Natural killer cell (primary cell): Measurements from ENCODE around the gene CSPG5. TPM values are rescaled to one million over a fixed set of nuclear protein-coding genes. Genes with fewer than 3 reads are reported as not detected.

Experiments used
- ATAC-seq, 3 donors: fragments of 150-1000 bp in 2 of 3; fragments of 200-7000 bp in 1 of 3; cut with Tn5 transposase; 1 replicate in 1 of 3; 2 replicates in 2 of 3; pipeline ENCODE4 v1.10.0; 2021; ENCODE audit warnings: mild to moderate bottlenecking in 2 of 3, moderate library complexity in 2 of 3
- DNase-seq, 2 donors: peaks; one replicate each; pipeline versions ENCODE4 v3.0.0 to v3.0.0-alpha.2; 2013 to 2021; ENCODE audit warnings: mixed read lengths in 1 of 2
- H3K27ac ChIP-seq: one replicate; pipeline ENCODE4 v1.5.1; 2013; ENCODE audit warnings: mild to moderate bottlenecking, low read length
- H3K27me3 ChIP-seq: one replicate; pipeline ENCODE4 v1.6.1; 2013; ENCODE audit warnings: low read length; ENCODE audit not compliant: control insufficient read depth, insufficient read depth
- H3K36me3 ChIP-seq: one replicate; pipeline ENCODE4 v1.6.1; 2013; ENCODE audit warnings: low read length; ENCODE audit not compliant: control insufficient read depth, insufficient read depth
- H3K4me1 ChIP-seq: one replicate; pipeline ENCODE4 v1.6.1; 2013; ENCODE audit warnings: low read length; ENCODE audit not compliant: control insufficient read depth, insufficient read depth
- H3K4me3 ChIP-seq: one replicate; pipeline ENCODE4 v1.5.1; 2013; ENCODE audit warnings: low read length
- H3K9me3 ChIP-seq: one replicate; pipeline ENCODE4 v1.6.1; 2013; ENCODE audit warnings: low read length; ENCODE audit not compliant: control insufficient read depth, insufficient read depth
- H3K27ac Mint-ChIP-seq, 2 donors: one replicate each; pipeline ENCODE4 v1.8.0; 2022; ENCODE audit warnings: mild to moderate bottlenecking in 2 of 2, mixed read lengths in 2 of 2, moderate library complexity in 1 of 2
- H3K27me3 Mint-ChIP-seq, 2 donors: one replicate each; pipeline ENCODE4 v1.8.0; 2022; ENCODE audit warnings: low read depth in 2 of 2, mixed read lengths in 2 of 2
- H3K36me3 Mint-ChIP-seq: one replicate; pipeline ENCODE4 v1.8.0; 2022; ENCODE audit warnings: mixed read lengths
- H3K4me1 Mint-ChIP-seq, 2 donors: one replicate each; pipeline ENCODE4 v1.8.0; 2022; ENCODE audit warnings: mixed read lengths in 2 of 2
- H3K4me3 Mint-ChIP-seq: one replicate; pipeline ENCODE4 v1.8.0; 2022; ENCODE audit warnings: mild to moderate bottlenecking, moderate library complexity, mixed read lengths
- H3K9me3 Mint-ChIP-seq, 2 donors: one replicate each; pipeline ENCODE4 v1.8.0; 2022; ENCODE audit warnings: mixed read lengths in 2 of 2
- CTCF ChIP-seq: fragments of 200-600 bp; IDR thresholded peaks from one replicate; pipeline ENCODE4 v1.8.0; 2022; ENCODE audit warnings: antibody characterized with exemption
- WGBS: methylation state at CpG from one replicate; pipeline ENCODE4 v1.1.7; 2013; ENCODE audit warnings: missing lambda C conversion rate; ENCODE audit not compliant: insufficient coverage; 5-methylcytosine and 5-hydroxymethylcytosine counted together
- intact Hi-C: fragments of 100-400 bp; cut with micrococcal nuclease; formaldehyde crosslinking; loops from one replicate; pipeline ENCODE4 v1.14.2; 2022
- total RNA-seq, 4 donors: library from RNA; stranded (reverse); fragments of 120-200 nt in 1 of 4; gene quantifications; one replicate each; pipeline versions ENCODE4 v1.2.3 to v1.2.4, GENCODE V29; 2013 to 2022

Gene CSPG5
- total RNA-seq, 3 donors from 2014 or later (not counting 1 experiment from before 2014, with no cell fraction given), result 0.07 to 0.63 (median 0.23) TPM

DNA sequence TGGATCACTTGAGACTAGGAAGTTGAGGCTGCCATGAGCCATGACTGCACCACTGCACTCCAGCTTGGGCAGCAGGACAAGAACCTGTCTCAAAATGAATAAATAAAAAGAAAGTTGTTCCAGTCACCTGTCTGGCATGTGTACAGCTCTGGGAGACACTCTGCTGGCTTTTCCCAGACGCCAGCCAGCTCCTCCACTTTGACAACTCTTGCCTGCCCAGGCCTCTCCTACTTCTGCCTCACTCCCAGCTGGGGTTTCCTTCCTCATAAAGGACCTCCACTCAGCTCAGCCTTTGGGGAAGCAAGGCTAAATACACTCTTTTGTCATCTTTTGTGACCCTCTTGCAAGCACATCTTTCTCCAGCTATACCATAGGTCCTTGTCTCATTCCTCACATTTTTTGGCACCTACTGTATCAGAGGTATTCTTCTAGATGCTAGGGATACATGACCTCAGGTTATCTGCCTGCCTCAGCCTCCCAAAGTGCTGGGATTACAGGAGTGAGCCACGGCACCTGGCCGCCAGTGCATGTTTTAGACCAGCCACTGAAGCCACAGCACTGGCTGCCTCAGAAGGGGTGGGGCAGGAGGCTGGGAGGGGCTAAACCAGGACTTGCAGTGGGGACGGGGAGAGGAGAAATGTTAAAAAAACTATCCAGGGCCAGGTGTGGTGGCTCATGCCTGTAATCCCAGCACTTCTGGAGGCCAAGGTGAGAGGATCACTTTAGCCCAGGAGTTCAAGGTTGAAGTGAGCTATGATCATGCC lies 55.2 kb downstream of the CSPG5 start:
- H3K36me3 ChIP-seq, result no peaks in the 10 kb centered on the region
- Mint-ChIP-seq H3K27me3 (no peaks in the 10 kb centered on the region), H3K36me3 (no peaks in the 10 kb centered on the region), H3K27ac (no peak overlapping the region), H3K9me3 (peaks cover 4% of the 10 kb centered on the region in 2 donors), H3K4me3 (no peak overlapping the region), H3K4me1 (peaks cover 0 to 8% of the 10 kb centered on the region in 2 donors)
- peaks cover 5% of the 10 kb centered on the region for H3K9me3 ChIP-seq
- DNase-seq, result no peak
- H3K27ac ChIP-seq, result no peak overlapping the region
- no peak overlapping the region for H3K4me3 ChIP-seq
- no peaks in the 10 kb centered on the region for H3K27me3 ChIP-seq
- H3K4me1 ChIP-seq, result peaks cover 6% of the 10 kb centered on the region
- TF ChIP-seq CTCF, result no peak
- WGBS, result 58% methylated on average over 4 of the region's 4 CpGs
- no peak for ATAC-seq
- intact Hi-C loops, result loop anchor here (5.0 kb wide), 1 partner anchor 469 kb away; no protein-coding TSS in a partner anchor

GRCh38 chr3:47522082-47522987 lies 56.3 kb downstream of the CSPG5 start:
- H3K9me3 Mint-ChIP-seq, result no peaks in the 10 kb centered on the region
- no peak overlapping the region for H3K4me3 ChIP-seq
- H3K36me3 Mint-ChIP-seq, result no peaks in the 10 kb centered on the region
- peak; percentile 89 for TF ChIP-seq CTCF
- WGBS, result 43% methylated on average over 15 of the region's 15 CpGs
- no peak overlapping the region for H3K27ac ChIP-seq
- H3K9me3 ChIP-seq, result no peaks in the 10 kb centered on the region
- peaks cover 0 to 8% of the 10 kb centered on the region in 2 donors for H3K4me1 Mint-ChIP-seq
- no peak overlapping the region for H3K27ac Mint-ChIP-seq
- DNase-seq (peak; percentile 57 to 87), ATAC-seq (peak; percentile 85 to 99 (median 98))
- no peaks in the 10 kb centered on the region for H3K27me3 ChIP-seq
- no peaks in the 10 kb centered on the region for H3K27me3 Mint-ChIP-seq
- no peaks in the 10 kb centered on the region for H3K36me3 ChIP-seq
- intact Hi-C loops, result loop anchor here (1.0 to 5.0 kb wide), 3 partner anchors 267 to 470 kb away; no protein-coding TSS in a partner anchor
- H3K4me1 ChIP-seq, result peaks cover 6% of the 10 kb centered on the region
- no peak overlapping the region for H3K4me3 Mint-ChIP-seq

GRCh38 chr3:47520756-47521155 lies 57.9 kb downstream of the CSPG5 start:
- no peak for ATAC-seq
- H3K4me1 Mint-ChIP-seq, result peaks cover 0 to 8% of the 10 kb centered on the region in 2 donors
- H3K36me3 Mint-ChIP-seq, result no peaks in the 10 kb centered on the region

More at GRCh38 chr3:47520756-47521155, 57.9 kb downstream of the CSPG5 start:
- no peaks in the 10 kb centered on the region for H3K9me3 ChIP-seq
- H3K27me3 ChIP-seq, result no peaks in the 10 kb centered on the region
- intact Hi-C loops, result loop anchor here (5.0 kb wide), 1 partner anchor 472 kb away; no protein-coding TSS in a partner anchor
- no peak overlapping the region for H3K4me3 ChIP-seq
- TF ChIP-seq CTCF, result no peak
- no peaks in the 10 kb centered on the region for H3K36me3 ChIP-seq
- H3K9me3 Mint-ChIP-seq, result no peaks in the 10 kb centered on the region
- no peak overlapping the region for H3K27ac ChIP-seq
- DNase-seq, result no peak
- H3K4me1 ChIP-seq, result peaks cover 6% of the 10 kb centered on the region
- H3K27me3 Mint-ChIP-seq, result no peaks in the 10 kb centered on the region
- no peak overlapping the region for H3K27ac Mint-ChIP-seq
- no peak overlapping the region for H3K4me3 Mint-ChIP-seq
